Fibroblast of upper back skin (primary cell): ENCODE measurements around the gene CCNF.

Source experiments
- DNase-seq: peaks from one replicate; pipeline ENCODE4 v3.0.0-alpha.2; 2013

The CCNF gene

GRCh38 chr16:2487903-2488531, 58.8 kb downstream of the CCNF start:
- DNase-seq: no peak

GRCh38 chr16:2489581-2489980, 60.3 kb downstream of the CCNF start:
- DNase-seq: no peak

- DNase-seq: no peak
These were observed 61.2 kb downstream of the CCNF start for GRCh38 chr16:2490190-2491105.

DNA sequence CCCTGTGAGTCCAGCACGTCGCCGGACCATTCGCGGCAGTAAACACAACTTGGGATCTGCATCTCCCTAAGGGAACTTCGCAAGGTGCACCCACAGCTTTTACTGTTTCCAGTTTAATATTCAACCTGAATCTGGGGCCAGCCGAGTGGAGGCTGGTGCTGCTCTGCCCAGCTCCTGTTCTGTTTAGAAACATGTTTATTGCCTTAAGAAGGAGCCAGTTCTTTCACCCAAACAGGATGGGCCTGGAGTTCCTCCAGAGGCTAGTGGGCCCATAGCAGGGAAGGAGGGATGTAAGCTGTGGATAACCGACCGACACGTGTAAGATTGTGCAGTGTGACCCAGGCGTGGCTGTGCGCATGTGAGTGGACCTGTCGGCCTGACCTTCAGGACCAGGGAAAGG, 63.0 kb downstream of the CCNF start:
- DNase-seq: no peak

DNA sequence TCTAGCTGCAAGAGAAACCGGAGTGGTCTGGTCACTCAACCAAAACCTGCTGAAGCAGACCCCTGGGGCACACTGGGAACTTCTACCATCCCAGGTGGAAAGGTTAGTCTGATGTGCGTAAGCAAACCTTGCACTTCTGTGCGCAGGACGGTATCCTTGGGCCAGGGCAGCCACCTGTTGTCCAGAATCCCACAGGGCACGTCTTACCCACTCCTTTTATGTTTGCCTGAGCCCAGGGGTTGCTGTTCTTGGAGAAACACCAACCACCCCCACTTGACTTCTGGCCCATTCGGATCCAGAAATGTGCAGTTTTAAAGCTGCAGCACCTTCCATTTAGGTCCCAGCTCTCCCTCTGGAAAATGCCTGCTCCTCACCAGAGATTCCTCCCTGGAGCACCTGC, 64.4 kb downstream of the CCNF start:
- no peak for DNase-seq

DNA sequence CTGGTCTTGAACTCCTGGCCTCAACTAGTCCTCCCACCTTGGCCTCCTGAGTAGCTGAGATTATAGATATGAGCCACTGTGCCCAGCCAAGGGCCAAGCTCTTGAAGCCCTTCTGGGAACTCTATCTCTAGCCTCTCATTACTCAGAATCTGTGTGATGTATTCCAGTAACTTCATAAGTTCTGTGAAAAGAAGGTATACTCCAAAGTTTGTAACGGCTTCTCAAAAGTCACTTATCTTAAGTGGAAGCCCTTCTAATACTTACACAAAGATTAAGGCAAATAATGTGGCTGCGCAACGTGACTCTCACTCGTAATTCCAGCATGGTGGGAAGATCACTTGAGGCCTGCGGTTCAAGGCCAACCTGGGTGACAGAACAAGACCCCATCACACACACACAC, 65.4 kb downstream of the CCNF start:
- no peak for DNase-seq

- no peak for DNase-seq
These were observed 65.8 kb downstream of the CCNF start for GRCh38 chr16:2495041-2495440.

DNA sequence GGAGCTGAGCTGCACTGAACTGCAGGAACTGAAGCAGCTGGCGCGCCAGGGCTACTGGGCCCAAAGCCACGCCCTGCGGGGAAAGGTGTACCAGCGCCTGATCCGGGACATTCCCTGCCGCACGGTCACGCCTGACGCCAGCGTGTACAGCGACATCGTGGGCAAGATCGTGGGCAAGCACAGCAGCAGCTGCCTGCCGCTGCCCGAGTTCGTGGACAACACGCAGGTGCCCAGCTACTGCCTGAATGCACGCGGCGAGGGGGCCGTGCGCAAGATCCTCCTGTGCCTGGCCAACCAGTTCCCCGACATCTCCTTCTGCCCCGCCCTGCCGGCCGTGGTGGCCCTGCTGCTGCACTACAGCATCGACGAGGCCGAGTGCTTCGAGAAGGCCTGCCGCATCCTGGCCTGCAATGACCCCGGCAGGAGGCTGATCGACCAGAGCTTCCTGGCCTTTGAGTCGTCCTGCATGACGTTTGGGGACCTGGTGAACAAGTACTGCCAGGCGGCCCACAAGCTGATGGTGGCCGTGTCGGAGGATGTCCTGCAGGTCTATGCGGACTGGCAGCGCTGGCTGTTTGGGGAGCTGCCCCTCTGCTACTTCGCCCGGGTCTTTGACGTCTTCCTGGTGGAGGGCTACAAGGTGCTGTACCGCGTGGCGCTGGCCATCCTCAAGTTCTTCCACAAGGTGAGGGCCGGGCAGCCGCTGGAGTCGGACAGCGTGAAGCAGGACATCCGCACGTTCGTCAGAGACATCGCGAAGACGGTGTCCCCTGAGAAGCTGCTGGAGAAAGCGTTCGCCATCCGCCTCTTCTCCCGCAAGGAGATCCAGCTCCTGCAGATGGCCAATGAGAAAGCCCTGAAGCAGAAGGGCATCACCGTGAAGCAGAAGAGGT, 67.2 kb downstream of the CCNF start:
- DNase-seq: no peak

GRCh38 chr16:2497116-2497630, 67.9 kb downstream of the CCNF start:
- DNase-seq: no peak

DNA sequence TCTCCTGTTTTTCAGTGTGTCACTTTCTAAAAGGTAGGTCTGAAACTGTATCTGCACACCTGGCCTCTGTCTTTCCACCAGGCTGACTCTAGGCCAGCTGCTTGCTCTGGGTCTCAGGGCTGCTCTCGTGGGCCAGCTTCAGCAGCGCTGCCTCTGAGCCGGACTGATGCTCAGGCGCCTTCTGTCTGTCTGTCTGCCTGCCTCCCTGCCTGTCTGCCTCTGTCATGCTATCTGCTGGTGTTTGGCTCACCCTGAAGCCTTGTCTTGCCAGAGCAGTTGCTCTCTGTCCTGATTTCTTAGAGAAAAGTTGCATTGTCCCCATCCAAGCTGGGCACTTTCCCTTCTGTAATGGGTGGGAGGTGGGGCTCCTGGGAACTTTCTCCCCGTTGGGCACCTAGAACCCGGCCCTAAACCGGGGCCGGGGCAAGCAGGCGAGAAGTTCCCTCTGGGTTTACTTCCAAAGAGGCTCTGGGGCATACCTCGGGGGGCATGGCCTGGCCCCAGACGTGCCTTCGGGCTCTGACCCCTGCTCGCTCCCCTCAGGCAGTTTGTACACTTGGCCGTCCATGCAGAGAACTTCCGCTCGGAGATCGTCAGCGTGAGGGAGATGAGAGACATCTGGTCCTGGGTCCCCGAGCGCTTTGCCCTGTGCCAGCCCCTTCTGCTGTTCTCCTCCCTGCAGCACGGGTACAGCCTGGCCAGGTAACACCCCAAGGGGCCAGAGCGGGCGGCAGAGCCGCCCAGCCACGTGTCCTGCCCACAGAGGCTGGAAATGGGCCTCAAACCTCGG, 68.6 kb downstream of the CCNF start:
- no peak for DNase-seq

DNA sequence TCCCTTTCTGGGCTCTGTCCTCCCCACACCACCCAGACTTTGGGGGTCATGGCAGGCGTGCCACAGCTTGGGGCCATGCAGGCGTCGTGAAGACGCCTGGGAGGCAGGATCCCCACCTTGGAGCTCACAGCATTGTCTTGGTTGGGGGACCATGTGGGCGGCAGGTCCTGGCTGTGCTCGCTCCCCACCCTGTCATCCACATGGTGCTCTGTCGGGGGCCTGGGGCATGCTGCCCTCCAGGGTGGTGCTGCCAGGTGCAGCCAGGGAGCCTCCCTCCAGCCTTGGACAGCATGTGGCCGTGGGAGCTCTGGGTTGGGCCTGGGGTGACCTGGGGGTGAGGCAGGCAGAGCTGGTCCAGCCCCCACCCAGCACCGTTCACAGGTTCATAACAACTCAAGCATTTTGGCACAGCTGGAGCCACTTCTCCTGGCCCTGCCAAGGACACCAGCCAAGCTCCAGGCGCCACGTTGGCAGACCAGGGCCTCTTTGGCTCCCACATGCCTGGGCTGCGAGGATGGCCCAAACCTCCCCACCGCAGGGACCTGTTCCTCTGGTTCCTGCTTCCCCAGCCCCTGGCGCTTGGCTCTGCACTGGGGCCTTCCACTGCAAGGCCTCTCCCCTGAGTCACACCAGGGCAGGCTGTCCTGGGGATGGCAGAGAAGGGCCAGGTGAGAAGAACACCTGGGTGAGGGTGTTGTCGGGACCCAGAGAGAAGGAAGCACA, 69.4 kb downstream of the CCNF start:
- DNase-seq: no peak

GRCh38 chr16:2499454-2499853, 70.2 kb downstream of the CCNF start:
- DNase-seq: no peak

GRCh38 chr16:2499890-2500429, 70.7 kb downstream of the CCNF start:
- no peak for DNase-seq

- DNase-seq: no peak
These were observed 71.2 kb downstream of the CCNF start for GRCh38 chr16:2500430-2500917.

GRCh38 chr16:2500918-2501750, 71.9 kb downstream of the CCNF start:
- peak; percentile 68 for DNase-seq

DNA sequence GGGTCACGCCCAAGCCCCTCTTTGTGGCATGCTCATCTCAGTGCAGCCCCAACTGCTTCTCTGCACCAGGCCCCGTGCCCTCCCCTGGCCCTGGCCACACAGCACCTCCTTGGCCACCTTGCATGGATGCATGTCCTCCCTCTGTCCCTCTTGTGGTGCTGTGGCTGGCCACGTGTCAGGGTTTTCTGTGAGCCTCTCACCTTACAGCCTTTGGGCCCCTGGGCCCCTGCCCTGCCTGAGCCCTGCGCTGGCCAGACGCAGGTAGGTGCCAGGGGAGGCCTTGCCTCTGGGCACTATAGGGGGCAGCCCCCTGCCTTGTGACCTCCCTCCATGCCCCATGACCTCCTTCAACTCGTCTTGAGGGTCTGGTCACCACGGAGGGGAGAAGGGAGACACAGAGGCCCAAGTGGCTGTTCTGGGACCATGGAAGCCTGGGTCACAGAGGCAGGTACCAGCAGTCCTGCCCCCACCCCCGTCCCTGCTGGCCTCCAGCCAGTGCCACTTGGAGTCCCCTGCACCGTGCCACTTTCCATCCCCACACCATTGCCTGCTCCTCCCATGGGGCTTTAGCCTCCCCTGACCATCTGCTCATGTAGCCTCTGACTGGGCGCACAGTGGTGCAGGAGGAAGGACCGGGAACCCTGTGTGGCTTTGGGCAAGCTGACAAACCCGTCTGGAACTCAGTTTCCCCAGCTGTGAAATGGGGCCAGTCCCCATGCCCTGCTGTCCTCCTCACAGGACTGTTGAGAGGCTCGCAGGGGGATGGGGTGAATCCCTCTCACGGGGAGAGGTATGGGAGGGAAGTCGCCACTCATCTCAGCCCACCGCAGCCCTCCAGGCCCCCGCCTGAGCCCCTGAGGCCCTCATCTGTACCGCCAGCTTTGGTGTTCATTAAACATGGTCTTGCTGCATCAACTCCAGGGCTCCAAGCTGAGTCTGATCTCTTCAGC, 73.0 kb downstream of the CCNF start:
- DNase-seq: no peak

- no peak for DNase-seq
These were observed 76.4 kb downstream of the CCNF start for GRCh38 chr16:2505695-2506094.

GRCh38 chr16:2507052-2507659, 77.9 kb downstream of the CCNF start:
- DNase-seq: no peak

DNA sequence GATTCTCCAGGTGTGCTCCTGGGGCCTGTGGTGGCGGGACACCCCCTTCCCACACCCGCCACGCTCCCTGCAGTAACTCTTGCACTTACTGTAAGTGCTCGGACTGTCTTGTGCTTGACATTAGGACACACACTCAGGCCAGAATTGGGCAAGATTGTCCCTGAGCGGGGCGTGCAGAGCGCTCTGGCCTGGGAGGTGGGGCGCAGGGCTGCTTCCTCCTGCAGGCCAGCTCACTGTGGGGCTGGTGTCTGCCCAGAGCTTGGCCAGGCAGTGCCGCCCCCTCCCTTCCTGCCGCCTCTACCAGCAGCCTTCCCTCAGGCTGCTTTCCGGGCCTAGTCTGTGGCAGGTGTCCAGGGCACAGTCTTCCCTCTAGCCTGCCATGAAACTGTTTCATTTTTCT, 78.4 kb downstream of the CCNF start:
- no peak for DNase-seq
